WTC11 (cell line): Measurements from ENCODE around the gene HPSE2. TPM values are rescaled to one million over a fixed set of nuclear protein-coding genes. Genes with fewer than 3 reads are reported as not detected.

Source experiments
- ATAC-seq: fragments of 200-7000 bp; cut with Tn5 transposase; 2 replicates; pipeline ENCODE4 v1.10.0; 2021; ENCODE audit warnings: mild to moderate bottlenecking, moderate library complexity
- CTCF ChIA-PET: fragments of 300-600 bp; sonication (Branson Sonifier 250); formaldehyde crosslinking; loops from one replicate; lab custom pipeline; 2021; ENCODE audit warnings: antibody characterized with exemption; lab: Charles Lee
- POLR2A ChIA-PET: fragments of 350-600 bp; sonication (Branson Sonifier 250); formaldehyde crosslinking; loops from one replicate; lab custom pipeline; 2021; ENCODE audit warnings: antibody characterized with exemption; lab: Charles Lee
- DNase-seq: peaks from one replicate; pipeline ENCODE4 v3.0.0; 2021; ENCODE audit warnings: low spot score
- H3K27ac Mint-ChIP-seq: 2 replicates; pipeline ENCODE4 v1.8.0; 2021; ENCODE audit warnings: mixed read lengths
- H3K27me3 Mint-ChIP-seq: 2 replicates; pipeline ENCODE4 v1.8.0; 2021; ENCODE audit warnings: low read depth, mild to moderate bottlenecking, moderate library complexity, mixed read lengths
- H3K36me3 Mint-ChIP-seq: 2 replicates; pipeline ENCODE4 v1.8.0; 2021; ENCODE audit warnings: mixed read lengths
- H3K4me1 Mint-ChIP-seq: 2 replicates; pipeline ENCODE4 v1.8.0; 2022; ENCODE audit warnings: mixed read lengths
- H3K4me3 Mint-ChIP-seq: 2 replicates; pipeline ENCODE4 v1.8.0; 2021; ENCODE audit warnings: mild to moderate bottlenecking, moderate library complexity, mixed read lengths
- H3K9me3 Mint-ChIP-seq: 2 replicates; pipeline ENCODE4 v1.8.0; 2021; ENCODE audit warnings: mixed read lengths
- ATF3 ChIP-seq: sonication (generic); formaldehyde crosslinking; conservative IDR thresholded peaks from 2 replicates; pipeline ENCODE4 v1.8.1; 2022; ENCODE audit warnings: mild to moderate bottlenecking, missing genetic modification reagents
- CBFB ChIP-seq: sonication (generic); formaldehyde crosslinking; IDR thresholded peaks from 2 replicates; pipeline ENCODE4 v1.8.1; 2022; ENCODE audit warnings: mild to moderate bottlenecking, low read depth, missing genetic modification reagents
- E2F1 ChIP-seq: sonication (generic); formaldehyde crosslinking; IDR thresholded peaks from 2 replicates; pipeline ENCODE4 v1.8.0; 2022; ENCODE audit warnings: mild to moderate bottlenecking, missing genetic modification reagents
- E2F5 ChIP-seq: sonication (generic); formaldehyde crosslinking; IDR thresholded peaks from 2 replicates; pipeline ENCODE4 v1.8.1; 2022; ENCODE audit warnings: mild to moderate bottlenecking, moderate library complexity, missing genetic modification reagents
- ERG ChIP-seq: fragments of 250-450 bp; sonication (Bioruptor Pico); IDR thresholded peaks from 2 replicates; pipeline ENCODE4 v1.8.0; 2021; ENCODE audit warnings: mild to moderate bottlenecking
- FOXK1 ChIP-seq: sonication (generic); formaldehyde crosslinking; IDR thresholded peaks from 2 replicates; pipeline ENCODE4 v1.8.0; 2022; ENCODE audit warnings: mild to moderate bottlenecking, moderate library complexity, missing genetic modification reagents
- GTF2I ChIP-seq: fragments of 250-450 bp; sonication (Bioruptor Pico); conservative IDR thresholded peaks from 2 replicates; pipeline ENCODE4 v1.4.0; 2021; ENCODE audit warnings: mild to moderate bottlenecking
- HMGA2 ChIP-seq: fragments of 250-450 bp; sonication (Bioruptor Pico); IDR thresholded peaks from 2 replicates; pipeline ENCODE4 v1.4.0; 2021; ENCODE audit warnings: mild to moderate bottlenecking, moderate library complexity
- JAZF1 ChIP-seq: fragments of 250-450 bp; sonication (Bioruptor Pico); IDR thresholded peaks from 2 replicates; pipeline ENCODE4 v1.9.0; 2021; ENCODE audit warnings: moderate library complexity, mild to moderate bottlenecking, inconsistent platforms
- JUN ChIP-seq: sonication (generic); formaldehyde crosslinking; IDR thresholded peaks from 2 replicates; pipeline ENCODE4 v1.8.0; 2023; ENCODE audit warnings: mild to moderate bottlenecking, missing genetic modification reagents
- MAX ChIP-seq: sonication (generic); formaldehyde crosslinking; IDR thresholded peaks from 2 replicates; pipeline ENCODE4 v1.8.0; 2022; ENCODE audit warnings: mild to moderate bottlenecking, missing genetic modification reagents
- NFATC4 ChIP-seq: fragments of 250-450 bp; sonication (Bioruptor Pico); IDR thresholded peaks from 2 replicates; pipeline ENCODE4 v1.9.0; 2021; ENCODE audit warnings: mild to moderate bottlenecking
- NFYB ChIP-seq: sonication (generic); formaldehyde crosslinking; conservative IDR thresholded peaks from 2 replicates; pipeline ENCODE4 v1.8.0; 2022; ENCODE audit warnings: low read depth, missing genetic modification reagents
- NR2C2 ChIP-seq: sonication (generic); formaldehyde crosslinking; IDR thresholded peaks from 2 replicates; pipeline ENCODE4 v1.8.0; 2022; ENCODE audit warnings: mild to moderate bottlenecking, missing genetic modification reagents
- SMAD4 ChIP-seq: sonication (generic); formaldehyde crosslinking; IDR thresholded peaks from 2 replicates; pipeline ENCODE4 v1.8.0; 2022; ENCODE audit warnings: mild to moderate bottlenecking, missing genetic modification reagents
- SOX15 ChIP-seq: fragments of 250-450 bp; sonication (Bioruptor Pico); IDR thresholded peaks from 2 replicates; pipeline ENCODE4 v1.9.0; 2021; ENCODE audit warnings: mild to moderate bottlenecking
- TEAD4 ChIP-seq: sonication (generic); formaldehyde crosslinking; IDR thresholded peaks from 2 replicates; pipeline ENCODE4 v1.8.0; 2022; ENCODE audit warnings: mild to moderate bottlenecking, missing genetic modification reagents
- ZBTB43 ChIP-seq: sonication (generic); formaldehyde crosslinking; IDR thresholded peaks from 2 replicates; pipeline ENCODE4 v1.8.1; 2023; ENCODE audit warnings: mild to moderate bottlenecking, missing genetic modification reagents
- ZNF121 ChIP-seq: sonication (generic); formaldehyde crosslinking; IDR thresholded peaks from 2 replicates; pipeline ENCODE4 v1.8.0; 2023; ENCODE audit warnings: missing genetic modification reagents
- ZNF232 ChIP-seq: sonication (generic); formaldehyde crosslinking; IDR thresholded peaks from 2 replicates; pipeline ENCODE4 v1.8.0; 2022; ENCODE audit warnings: mild to moderate bottlenecking, missing genetic modification reagents
- ZNF317 ChIP-seq: sonication (generic); formaldehyde crosslinking; IDR thresholded peaks from 2 replicates; pipeline ENCODE4 v1.8.1; 2023; ENCODE audit warnings: low read depth, mild to moderate bottlenecking, moderate library complexity, missing genetic modification reagents, borderline replicate concordance
- ZNF423 ChIP-seq: fragments of 250-450 bp; sonication (Bioruptor Pico); IDR thresholded peaks from 2 replicates; pipeline ENCODE4 v2.1.2; 2022; ENCODE audit warnings: mild to moderate bottlenecking, moderate library complexity
- ZSCAN18 ChIP-seq: fragments of 250-450 bp; sonication (Bioruptor Pico); IDR thresholded peaks from 2 replicates; pipeline ENCODE4 v2.1.2; 2022; ENCODE audit warnings: mild to moderate bottlenecking, moderate library complexity
- total RNA-seq: library from RNA; stranded (reverse); gene quantifications from 3 replicates; pipeline ENCODE4 v1.2.3, GENCODE V29; 2021

Gene HPSE2
- total RNA-seq, 1 experiment from 2014 or later = 0.66 TPM

- Mint-ChIP-seq H3K4me1 (peaks cover 34% of the 10 kb centered on the region), H3K9me3 (peaks cover 6% of the 10 kb centered on the region), H3K27me3 (0 out of 2 replicates have a peak, but pooled peaks cover under 1% of the 10 kb centered on the region), H3K4me3 (no peak overlapping the region)
- TF ChIP-seq NR2C2 (CRISPR knock-in tag) (no peak), NFATC4 (no peak), HMGA2 (CRISPR knock-in tag) (no peak), CBFB (CRISPR knock-in tag) (no peak), GTF2I (CRISPR knock-in tag) (no peak), ZNF232 (CRISPR knock-in tag) (no peak), ZNF317 (no peak)
- TF ChIP-seq, all 79 proteins: peak for 0
- ATAC-seq (no peak), DNase-seq (no peak)
- ChIA-PET POLR2A (no interaction called here), CTCF (interaction anchor here (0.6 to 3.1 kb wide), 2 partner anchors 208 to 602 kb away, joined by 4 to 22 read pairs; no protein-coding TSS in a partner anchor)
- Mint-ChIP-seq H3K36me3 (no peaks in the 10 kb centered on the region; the same call in 1 of the 2 replicates), H3K27ac (no peak overlapping the region)
Measured at GRCh38 chr10:98675902-98676301, 559.8 kb downstream of the HPSE2 start.

- peaks cover 19% of the 10 kb centered on the region for H3K9me3 Mint-ChIP-seq
- POLR2A ChIA-PET = no interaction called here
- H3K27ac Mint-ChIP-seq = no peak overlapping the region
Measured at GRCh38 chr10:98673171-98673782, 562.4 kb downstream of the HPSE2 start.

More at GRCh38 chr10:98673171-98673782, 562.4 kb downstream of the HPSE2 start:
- peaks cover 3% of the 10 kb centered on the region; the same call in 1 of the 2 replicates for H3K27me3 Mint-ChIP-seq
- H3K4me1 Mint-ChIP-seq = peaks cover 41% of the 10 kb centered on the region
- H3K4me3 Mint-ChIP-seq = no peak overlapping the region
- DNase-seq (no peak), ATAC-seq (no peak)
- CTCF ChIA-PET = interaction anchor here (1.5 kb wide), 1 partner anchor 249 kb away, joined by 3 read pairs; no protein-coding TSS in a partner anchor
- no peak for TF ChIP-seq E2F5
- TF ChIP-seq ZSCAN18 (CRISPR knock-in tag) = no peak
- TF ChIP-seq NFYB = no peak
- no peak for TF ChIP-seq JUN (CRISPR knock-in tag)
- TF ChIP-seq MAX (CRISPR knock-in tag) = no peak
- TF ChIP-seq SOX15 (CRISPR knock-in tag) = no peak
- TF ChIP-seq E2F1 (CRISPR knock-in tag) = no peak
- no peak for TF ChIP-seq ZNF121
- no peak for TF ChIP-seq ATF3 (CRISPR knock-in tag)
- no peak for TF ChIP-seq SMAD4 (CRISPR knock-in tag)
- no peak for TF ChIP-seq FOXK1 (CRISPR knock-in tag)
- TF ChIP-seq ZBTB43 = no peak
- no peak for TF ChIP-seq ZNF423 (CRISPR knock-in tag)
- no peak for TF ChIP-seq JAZF1 (CRISPR knock-in tag)
- TF ChIP-seq GTF2I (CRISPR knock-in tag) = no peak
- TF ChIP-seq TEAD4 (CRISPR knock-in tag) = no peak
- TF ChIP-seq ERG (CRISPR knock-in tag) = no peak
- no peaks in the 10 kb centered on the region; the same call in 1 of the 2 replicates for H3K36me3 Mint-ChIP-seq
